KMS-11 (cell line): ENCODE measurements around the gene MOCS1.

ENCODE experiments used
- H2AFZ ChIP-seq: fragments of 200-600 bp; sonication (generic); 2 replicates; pipeline ENCODE4 v1.6.1; 2016; ENCODE audit warnings: antibody characterized with exemption, mixed run types, low read depth
- H3K27ac ChIP-seq: fragments of 200-600 bp; sonication (generic); 2 replicates; pipeline ENCODE4 v1.6.1; 2016; ENCODE audit warnings: mild to moderate bottlenecking, mixed run types
- H3K27me3 ChIP-seq: fragments of 200-600 bp; sonication (generic); 2 replicates; pipeline ENCODE4 v1.6.1; 2017; ENCODE audit warnings: mild to moderate bottlenecking, low read depth, mixed run types, moderate library complexity; ENCODE audit not compliant: insufficient read depth
- H3K36me3 ChIP-seq: fragments of 200-600 bp; sonication (generic); 2 replicates; pipeline ENCODE4 v1.6.1; 2017; ENCODE audit warnings: mild to moderate bottlenecking, mixed run types; ENCODE audit not compliant: insufficient read depth
- H3K4me1 ChIP-seq: fragments of 200-600 bp; sonication (generic); 2 replicates; pipeline ENCODE4 v1.6.1; 2016; ENCODE audit warnings: mild to moderate bottlenecking, low read depth, mixed run types; ENCODE audit not compliant: poor library complexity, severe bottlenecking
- H3K4me2 ChIP-seq: fragments of 200-600 bp; sonication (generic); 2 replicates; pipeline ENCODE4 v1.7.0; 2016; ENCODE audit warnings: mild to moderate bottlenecking, mixed run types
- H3K4me3 ChIP-seq: fragments of 200-600 bp; sonication (generic); IDR thresholded peaks from 2 replicates; pipeline ENCODE4 v1.6.1; 2017; ENCODE audit warnings: low read depth, low read length, mixed read lengths; ENCODE audit not compliant: insufficient read depth
- H3K79me2 ChIP-seq: fragments of 200-600 bp; sonication (generic); 2 replicates; pipeline ENCODE4 v1.6.1; 2016; ENCODE audit warnings: low read depth, mixed run types; ENCODE audit not compliant: insufficient read depth
- H3K9ac ChIP-seq: fragments of 200-600 bp; sonication (generic); 2 replicates; pipeline ENCODE4 v1.6.1; 2016; ENCODE audit warnings: mild to moderate bottlenecking, mixed run types
- H4K20me1 ChIP-seq: fragments of 200-600 bp; sonication (generic); 2 replicates; pipeline ENCODE4 v1.6.1; 2016; ENCODE audit warnings: mild to moderate bottlenecking, mixed run types; ENCODE audit not compliant: insufficient read depth
- CTCF ChIP-seq: fragments of 200-600 bp; sonication (generic); conservative IDR thresholded peaks from 2 replicates; pipeline ENCODE4 v1.6.1; 2017; ENCODE audit warnings: low read depth, mild to moderate bottlenecking, antibody characterized with exemption, low read length, moderate library complexity, mixed read lengths

Gene MOCS1

GRCh38 chr6:39855356-39855995 is 78.8 kb downstream of the MOCS1 start:
- H2AFZ ChIP-seq = no peak overlapping the region
- H3K4me3 ChIP-seq = no peak overlapping the region
- no peak for TF ChIP-seq CTCF
- H3K79me2 ChIP-seq = no peaks in the 10 kb centered on the region
- no peaks in the 10 kb centered on the region for H3K27me3 ChIP-seq
- no peaks in the 10 kb centered on the region for H3K4me1 ChIP-seq
- H3K4me2 ChIP-seq = no peak overlapping the region
- no peaks in the 10 kb centered on the region for H4K20me1 ChIP-seq
- H3K27ac ChIP-seq = no peak overlapping the region
- no peak overlapping the region for H3K9ac ChIP-seq
- H3K36me3 ChIP-seq = no peaks in the 10 kb centered on the region
